ENCODE measurements around the gene OPCML. TPM values are rescaled to one million over a fixed set of nuclear protein-coding genes. Genes with fewer than 3 reads are reported as not detected.

The OPCML gene
- total RNA-seq, 1 experiment from 2014 or later, result not detected

DNA sequence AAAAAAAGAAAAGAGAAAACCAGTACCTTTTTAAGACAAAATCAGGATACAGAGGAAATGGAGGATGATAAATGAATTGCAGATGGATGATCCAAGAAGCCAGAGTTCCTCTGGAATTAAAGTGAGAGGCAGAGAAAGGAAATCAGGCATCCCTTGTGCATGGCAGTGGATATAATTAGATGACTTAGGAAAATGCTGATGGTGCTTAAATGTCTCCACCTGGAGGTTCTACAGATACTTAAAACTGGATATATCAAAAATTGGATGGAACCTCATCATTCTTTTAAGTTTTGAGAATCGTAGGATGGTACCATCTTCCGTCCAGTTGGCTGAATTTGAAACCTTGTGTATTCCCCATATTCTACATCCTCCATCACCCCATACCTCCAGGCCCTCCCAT is 1121.9 kb downstream of the OPCML start:
- no peaks in the 10 kb centered on the region for H3K9me3 ChIP-seq
- H3K27me3 ChIP-seq (replicated peaks; ENCODE audit: control insufficient read depth, insufficient read depth, low read length), result no peaks in the 10 kb centered on the region
- peaks cover 9% of the 10 kb centered on the region for H3K27me3 Mint-ChIP-seq (ENCODE audit: insufficient read depth, unreplicated experiment)
- no peaks in the 10 kb centered on the region for H3K9me3 Mint-ChIP-seq (ENCODE audit: unreplicated experiment)
- ChIA-PET POLR2A (no interaction called here), CTCF (no interaction called here)
- no peak overlapping the region for H3K27ac Mint-ChIP-seq (ENCODE audit: unreplicated experiment)
- intact Hi-C loops (cut with micrococcal nuclease; ENCODE audit: unreplicated experiment), result no loop called here
- BruUV-seq (replicated peaks), result no TSS peak
- H3K36me3 ChIP-seq (ENCODE audit: control insufficient read depth, insufficient read depth, low read length), result no peaks in the 10 kb centered on the region
- TF ChIP-seq, protein P1, sequence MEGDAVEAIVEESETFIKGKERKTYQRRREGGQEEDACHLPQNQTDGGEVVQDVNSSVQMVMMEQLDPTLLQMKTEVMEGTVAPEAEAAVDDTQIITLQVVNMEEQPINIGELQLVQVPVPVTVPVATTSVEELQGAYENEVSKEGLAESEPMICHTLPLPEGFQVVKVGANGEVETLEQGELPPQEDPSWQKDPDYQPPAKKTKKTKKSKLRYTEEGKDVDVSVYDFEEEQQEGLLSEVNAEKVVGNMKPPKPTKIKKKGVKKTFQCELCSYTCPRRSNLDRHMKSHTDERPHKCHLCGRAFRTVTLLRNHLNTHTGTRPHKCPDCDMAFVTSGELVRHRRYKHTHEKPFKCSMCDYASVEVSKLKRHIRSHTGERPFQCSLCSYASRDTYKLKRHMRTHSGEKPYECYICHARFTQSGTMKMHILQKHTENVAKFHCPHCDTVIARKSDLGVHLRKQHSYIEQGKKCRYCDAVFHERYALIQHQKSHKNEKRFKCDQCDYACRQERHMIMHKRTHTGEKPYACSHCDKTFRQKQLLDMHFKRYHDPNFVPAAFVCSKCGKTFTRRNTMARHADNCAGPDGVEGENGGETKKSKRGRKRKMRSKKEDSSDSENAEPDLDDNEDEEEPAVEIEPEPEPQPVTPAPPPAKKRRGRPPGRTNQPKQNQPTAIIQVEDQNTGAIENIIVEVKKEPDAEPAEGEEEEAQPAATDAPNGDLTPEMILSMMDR (IDR thresholded peaks at IDR 0.05; ENCODE audit: insufficient read depth in 1 of 2, low read depth in 1 of 2, low read length in 1 of 2, severe bottlenecking in 1 of 2, unreplicated experiment in 1 of 2), result no peak
- no peaks in the 10 kb centered on the region for H3K4me1 ChIP-seq
- H3K36me3 Mint-ChIP-seq (ENCODE audit: insufficient read depth, unreplicated experiment), result no peaks in the 10 kb centered on the region
- no peak overlapping the region for H3K4me3 Mint-ChIP-seq (ENCODE audit: unreplicated experiment)
- no peak overlapping the region for H3K4me3 ChIP-seq (ENCODE audit: low read depth, low read length)
- H3K4me1 Mint-ChIP-seq (ENCODE audit: low read depth, unreplicated experiment), result no peaks in the 10 kb centered on the region
- DNase-seq, result no peak

DNA sequence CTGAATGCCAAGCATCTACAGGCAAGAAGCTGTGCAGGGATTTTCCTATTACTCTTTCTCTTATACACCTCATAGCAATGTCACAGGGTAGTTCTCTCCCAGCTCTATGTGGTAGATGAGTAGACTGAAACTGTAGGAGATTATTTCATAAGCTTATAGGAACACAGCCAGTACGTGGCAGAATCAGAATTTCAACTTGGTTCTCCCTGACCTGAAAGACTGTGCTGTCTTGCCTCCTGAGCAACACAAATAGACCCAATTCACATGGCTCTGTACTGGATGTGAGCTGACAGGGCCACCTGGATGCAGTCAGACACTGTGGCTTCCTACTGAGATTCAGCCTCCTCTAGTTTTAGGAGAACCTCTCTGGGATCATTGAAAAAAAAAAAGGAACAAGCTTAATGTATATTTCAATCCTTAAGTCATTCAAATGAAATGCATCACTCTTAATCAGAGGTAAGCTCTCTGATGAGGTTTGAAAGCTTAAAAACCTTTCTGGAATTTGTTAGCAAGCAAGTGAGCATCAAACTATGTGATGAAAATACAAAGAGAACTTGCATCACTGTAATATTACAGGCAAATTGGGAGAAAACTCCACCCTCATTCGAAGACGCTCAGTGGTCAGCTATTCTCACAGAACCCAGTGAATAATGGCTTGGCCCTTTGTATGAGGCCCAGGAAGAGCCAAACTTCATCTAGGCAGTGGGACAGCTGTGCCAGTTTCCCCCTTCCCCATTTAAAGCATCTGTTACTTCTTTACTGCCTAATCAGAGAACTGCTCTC is 1122.5 kb downstream of the OPCML start:
- peaks cover 11% of the 10 kb centered on the region for H3K27me3 Mint-ChIP-seq (ENCODE audit: insufficient read depth, unreplicated experiment)
- BruUV-seq (replicated peaks), result no TSS peak
- no peaks in the 10 kb centered on the region for H3K4me1 Mint-ChIP-seq (ENCODE audit: low read depth, unreplicated experiment)

DNA sequence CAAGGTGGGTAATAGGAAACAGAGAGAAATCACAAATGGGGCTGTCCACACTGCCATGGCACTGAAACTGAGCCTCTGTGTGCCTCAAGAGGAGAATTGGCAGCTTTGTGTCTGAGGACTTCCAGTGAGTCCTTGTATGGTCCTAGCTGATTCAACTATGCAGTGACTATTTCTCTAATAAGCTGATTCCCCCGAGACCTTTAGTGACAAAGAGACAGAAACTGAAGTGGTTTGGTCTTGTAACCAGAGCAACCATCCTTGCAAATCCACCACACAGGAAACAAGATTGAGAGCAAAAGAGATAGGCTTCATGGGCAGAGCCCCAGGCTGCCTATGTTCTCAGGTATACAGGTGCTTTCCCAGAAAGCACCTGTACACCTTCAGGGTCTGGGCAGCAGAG is 1123.4 kb downstream of the OPCML start:
- BruUV-seq (replicated peaks), result no TSS peak
- TF ChIP-seq, protein P1 (IDR thresholded peaks at IDR 0.05; ENCODE audit: insufficient read depth in 1 of 2, low read depth in 1 of 2, low read length in 1 of 2, severe bottlenecking in 1 of 2, unreplicated experiment in 1 of 2), result no peak
- POLR2A ChIA-PET, result no interaction called here
- Mint-ChIP-seq H3K27me3 (ENCODE audit: insufficient read depth, unreplicated experiment) (peaks cover 11% of the 10 kb centered on the region), H3K4me1 (ENCODE audit: low read depth, unreplicated experiment) (no peaks in the 10 kb centered on the region), H3K4me3 (ENCODE audit: unreplicated experiment) (no peak overlapping the region), H3K36me3 (ENCODE audit: insufficient read depth, unreplicated experiment) (no peaks in the 10 kb centered on the region), H3K9me3 (ENCODE audit: unreplicated experiment) (no peaks in the 10 kb centered on the region), H3K27ac (ENCODE audit: unreplicated experiment) (no peak overlapping the region)
- Histone ChIP-seq H3K9me3 (no peaks in the 10 kb centered on the region), H3K36me3 (ENCODE audit: control insufficient read depth, insufficient read depth, low read length) (no peaks in the 10 kb centered on the region), H3K27me3 (replicated peaks; ENCODE audit: control insufficient read depth, insufficient read depth, low read length) (no peaks in the 10 kb centered on the region), H3K4me3 (ENCODE audit: low read depth, low read length) (no peak overlapping the region), H3K4me1 (no peaks in the 10 kb centered on the region)
- intact Hi-C loops (cut with micrococcal nuclease; ENCODE audit: unreplicated experiment), result no loop called here
- CTCF ChIA-PET, result no interaction called here
- no peak for DNase-seq

More for the DNA sequence above, 1122.5 kb downstream of the OPCML start:
- no peaks in the 10 kb centered on the region for H3K36me3 Mint-ChIP-seq (ENCODE audit: insufficient read depth, unreplicated experiment)
- no peak overlapping the region for H3K4me3 Mint-ChIP-seq (ENCODE audit: unreplicated experiment)
- H3K9me3 Mint-ChIP-seq (ENCODE audit: unreplicated experiment), result no peaks in the 10 kb centered on the region
- intact Hi-C loops (cut with micrococcal nuclease; ENCODE audit: unreplicated experiment), result no loop called here
- no peaks in the 10 kb centered on the region for H3K9me3 ChIP-seq
- no peak overlapping the region for H3K4me3 ChIP-seq (ENCODE audit: low read depth, low read length)
- H3K4me1 ChIP-seq, result no peaks in the 10 kb centered on the region
- POLR2A ChIA-PET, result no interaction called here
- DNase-seq, result no peak
- H3K36me3 ChIP-seq (ENCODE audit: control insufficient read depth, insufficient read depth, low read length), result no peaks in the 10 kb centered on the region
- H3K27me3 ChIP-seq (replicated peaks; ENCODE audit: control insufficient read depth, insufficient read depth, low read length), result no peaks in the 10 kb centered on the region
- no peak overlapping the region for H3K27ac Mint-ChIP-seq (ENCODE audit: unreplicated experiment)
- CTCF ChIA-PET, result no interaction called here
- TF ChIP-seq, protein P1 (IDR thresholded peaks at IDR 0.05; ENCODE audit: insufficient read depth in 1 of 2, low read depth in 1 of 2, low read length in 1 of 2, severe bottlenecking in 1 of 2, unreplicated experiment in 1 of 2), result no peak
